Nephron progenitor cell (in vitro differentiated cells): ENCODE results near the gene SLC13A2.
"Not testable (repeated sequence)": the region's sequence is repeated elsewhere in the genome, so short reads cannot be mapped to it uniquely, and the experiment has no call there.

ENCODE experiments used
- DNase-seq: peaks from one replicate; pipeline ENCODE4 v3.0.0; 2021
- H3K27ac Mint-ChIP-seq: 2 replicates; pipeline ENCODE4 v1.8.0; 2021; ENCODE audit warnings: mild to moderate bottlenecking, moderate library complexity, mixed read lengths
- H3K27me3 Mint-ChIP-seq: 2 replicates; pipeline ENCODE4 v1.8.0; 2021; ENCODE audit warnings: mild to moderate bottlenecking, low read depth, mixed read lengths; ENCODE audit not compliant: poor library complexity
- H3K36me3 Mint-ChIP-seq: 2 replicates; pipeline ENCODE4 v1.8.0; 2021; ENCODE audit warnings: low read depth, mixed read lengths
- H3K4me1 Mint-ChIP-seq: 2 replicates; pipeline ENCODE4 v1.8.0; 2021; ENCODE audit warnings: mixed read lengths
- H3K4me3 Mint-ChIP-seq: 2 replicates; pipeline ENCODE4 v1.8.0; 2021; ENCODE audit warnings: mild to moderate bottlenecking, moderate library complexity, mixed read lengths
- H3K9me3 Mint-ChIP-seq: 2 replicates; pipeline ENCODE4 v1.8.0; 2021; ENCODE audit warnings: mild to moderate bottlenecking, moderate library complexity, mixed read lengths
- CTCF ChIP-seq: fragments of 200-600 bp; sonication (generic); IDR thresholded peaks from 2 replicates; pipeline ENCODE4 v1.5.0; 2021; ENCODE audit warnings: antibody characterized with exemption

The SLC13A2 gene

GRCh38 chr17:28443901-28444638, 29.4 kb upstream of the SLC13A2 start:
- no peak overlapping the region for H3K27ac Mint-ChIP-seq
- no peak for DNase-seq
- H3K9me3 Mint-ChIP-seq: no peaks in the 10 kb centered on the region
- no peak for TF ChIP-seq CTCF
- no peaks in the 10 kb centered on the region for H3K4me1 Mint-ChIP-seq
- H3K27me3 Mint-ChIP-seq: peaks cover 43% of the 10 kb centered on the region
- H3K36me3 Mint-ChIP-seq: no peaks in the 10 kb centered on the region
- no peak overlapping the region for H3K4me3 Mint-ChIP-seq

GRCh38 chr17:28446716-28447395, 26.6 kb upstream of the SLC13A2 start:
- H3K9me3 Mint-ChIP-seq: peaks cover 7% of the 10 kb centered on the region
- no peaks in the 10 kb centered on the region for H3K4me1 Mint-ChIP-seq
- H3K27ac Mint-ChIP-seq: no peak overlapping the region
- H3K4me3 Mint-ChIP-seq: no peak overlapping the region
- no peaks in the 10 kb centered on the region for H3K36me3 Mint-ChIP-seq
- peaks cover 39% of the 10 kb centered on the region for H3K27me3 Mint-ChIP-seq
- TF ChIP-seq CTCF: no peak
- no peak for DNase-seq

- Mint-ChIP-seq H3K36me3 (no peaks in the 10 kb centered on the region), H3K4me1 (no peaks in the 10 kb centered on the region), H3K27ac (no peak overlapping the region), H3K27me3 (peaks cover 39% of the 10 kb centered on the region), H3K4me3 (no peak overlapping the region), H3K9me3 (peaks cover 7% of the 10 kb centered on the region)
- DNase-seq: no peak
- TF ChIP-seq CTCF: no peak
These were observed 26.1 kb upstream of the SLC13A2 start for GRCh38 chr17:28447396-28447760.

GRCh38 chr17:28449859-28450258, 23.6 kb upstream of the SLC13A2 start:
- TF ChIP-seq CTCF: no peak
- Mint-ChIP-seq H3K27ac (no peak overlapping the region), H3K27me3 (peaks cover 42% of the 10 kb centered on the region), H3K4me1 (no peaks in the 10 kb centered on the region), H3K36me3 (no peaks in the 10 kb centered on the region), H3K4me3 (no peak overlapping the region), H3K9me3 (peaks cover 24% of the 10 kb centered on the region)
- DNase-seq: no peak

- no peak for TF ChIP-seq CTCF
- H3K27ac Mint-ChIP-seq: no peak overlapping the region
- H3K4me1 Mint-ChIP-seq: no peaks in the 10 kb centered on the region
- H3K36me3 Mint-ChIP-seq: no peaks in the 10 kb centered on the region
- H3K4me3 Mint-ChIP-seq: no peak overlapping the region
- H3K27me3 Mint-ChIP-seq: peaks cover 23% of the 10 kb centered on the region
- no peak for DNase-seq
- H3K9me3 Mint-ChIP-seq: peaks cover 42% of the 10 kb centered on the region
These were observed 15.6 kb upstream of the SLC13A2 start for GRCh38 chr17:28457890-28458289.

- not testable (repeated sequence) for H3K4me1 Mint-ChIP-seq, H3K4me3 Mint-ChIP-seq, H3K27ac Mint-ChIP-seq, DNase-seq, H3K36me3 Mint-ChIP-seq
- peaks cover 17% of the 10 kb centered on the region for H3K27me3 Mint-ChIP-seq
- peaks cover 38% of the 10 kb centered on the region for H3K9me3 Mint-ChIP-seq
These were observed 14.6 kb upstream of the SLC13A2 start for GRCh38 chr17:28458881-28459280.
